Loucy (cell line): ENCODE measurements around the gene CDNF.

Experiments
- EZH2phosphoT487 ChIP-seq: fragments of 200-600 bp; IDR thresholded peaks from 2 replicates; pipeline ENCODE4 v1.6.1; 2018; ENCODE audit warnings: antibody characterized with exemption, mild to moderate bottlenecking, moderate library complexity, borderline replicate concordance
- TF ChIP-seq, protein P1 (sequence below): fragments of 200-600 bp; sonication (generic); conservative IDR thresholded peaks from 2 replicates; pipeline ENCODE4 v1.5.1; 2014; ENCODE audit warnings: mild to moderate bottlenecking, antibody characterized with exemption, low read length

DNA sequence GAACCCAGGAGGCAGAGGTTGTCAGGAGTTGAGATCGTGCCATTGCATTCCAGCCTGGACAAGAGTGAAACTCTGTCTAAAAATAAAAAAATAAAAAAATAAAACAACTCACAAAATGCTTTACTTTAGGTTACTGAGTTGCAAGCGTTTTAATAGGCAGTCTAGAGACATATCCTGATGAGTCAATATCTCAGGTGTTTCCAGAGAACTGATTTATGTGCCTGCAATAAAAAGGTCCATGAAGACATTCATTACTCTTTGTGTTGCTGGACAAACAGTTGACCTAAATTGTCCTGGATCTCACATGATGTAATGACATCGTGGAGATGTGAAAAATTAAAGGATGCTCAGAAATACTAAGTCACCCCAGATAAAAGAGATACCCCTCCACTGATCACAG is 31.5 kb downstream of the CDNF start:
- TF ChIP-seq, protein P1, sequence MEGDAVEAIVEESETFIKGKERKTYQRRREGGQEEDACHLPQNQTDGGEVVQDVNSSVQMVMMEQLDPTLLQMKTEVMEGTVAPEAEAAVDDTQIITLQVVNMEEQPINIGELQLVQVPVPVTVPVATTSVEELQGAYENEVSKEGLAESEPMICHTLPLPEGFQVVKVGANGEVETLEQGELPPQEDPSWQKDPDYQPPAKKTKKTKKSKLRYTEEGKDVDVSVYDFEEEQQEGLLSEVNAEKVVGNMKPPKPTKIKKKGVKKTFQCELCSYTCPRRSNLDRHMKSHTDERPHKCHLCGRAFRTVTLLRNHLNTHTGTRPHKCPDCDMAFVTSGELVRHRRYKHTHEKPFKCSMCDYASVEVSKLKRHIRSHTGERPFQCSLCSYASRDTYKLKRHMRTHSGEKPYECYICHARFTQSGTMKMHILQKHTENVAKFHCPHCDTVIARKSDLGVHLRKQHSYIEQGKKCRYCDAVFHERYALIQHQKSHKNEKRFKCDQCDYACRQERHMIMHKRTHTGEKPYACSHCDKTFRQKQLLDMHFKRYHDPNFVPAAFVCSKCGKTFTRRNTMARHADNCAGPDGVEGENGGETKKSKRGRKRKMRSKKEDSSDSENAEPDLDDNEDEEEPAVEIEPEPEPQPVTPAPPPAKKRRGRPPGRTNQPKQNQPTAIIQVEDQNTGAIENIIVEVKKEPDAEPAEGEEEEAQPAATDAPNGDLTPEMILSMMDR = no peak
- TF ChIP-seq EZH2phosphoT487 = no peak
